Measurements from ENCODE around the gene GABRG3. TPM values are rescaled to one million over a fixed set of nuclear protein-coding genes. Genes with fewer than 3 reads are reported as not detected.
A peak's percentile ranks its signal among the peaks of the same experiment; 100 is the strongest.

Gene GABRG3
- total RNA-seq, 1 donor from 2014 or later = 0.08 TPM

DNA sequence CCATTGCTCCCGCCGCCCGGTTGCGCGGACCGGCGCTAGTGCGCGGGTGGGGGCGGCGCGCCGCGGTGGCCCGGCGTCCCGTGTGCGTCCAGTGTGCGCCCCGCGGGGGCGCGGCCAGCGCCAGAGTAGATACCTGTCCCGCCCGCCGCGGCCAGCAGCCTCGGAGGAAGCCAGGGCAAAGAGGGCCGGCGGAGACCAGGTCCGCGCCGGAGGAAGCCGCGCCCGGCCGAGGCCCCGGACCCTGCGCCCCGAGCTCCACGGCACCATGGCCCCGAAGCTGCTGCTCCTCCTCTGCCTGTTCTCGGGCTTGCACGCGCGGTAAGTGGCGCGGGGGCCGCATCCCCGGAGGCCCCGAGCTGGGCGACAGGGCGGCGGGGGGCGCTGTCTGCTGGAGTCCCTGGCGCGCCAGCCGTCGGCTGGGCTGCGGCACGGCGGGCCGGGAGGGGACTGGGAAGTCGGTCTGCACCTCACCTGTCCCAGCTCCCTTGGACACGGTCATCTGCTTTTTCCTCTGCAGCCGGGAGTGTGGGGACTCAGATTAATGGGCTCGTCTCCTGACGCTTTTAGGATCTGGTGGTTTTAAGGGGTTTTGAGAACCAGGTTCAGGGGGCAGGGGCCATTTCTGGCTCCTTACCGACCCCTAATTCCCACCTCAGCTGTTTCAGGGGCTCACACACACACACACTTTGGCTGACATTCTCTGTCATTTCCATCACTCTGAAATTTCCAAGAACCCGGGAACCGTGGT, 464 bp downstream of the GABRG3 start:
- Histone ChIP-seq H3K27me3 (ENCODE audit: control insufficient read depth, insufficient read depth, low read length) (peaks cover 32% of the 10 kb centered on the region), H3K4me3 (ENCODE audit: low read depth, low read length) (peak overlapping the region; percentile 22), H3K36me3 (ENCODE audit: control insufficient read depth, insufficient read depth, low read length) (no peaks in the 10 kb centered on the region)
- DNase-seq (ENCODE audit: low read depth) = no peak
- TF ChIP-seq, protein P1, sequence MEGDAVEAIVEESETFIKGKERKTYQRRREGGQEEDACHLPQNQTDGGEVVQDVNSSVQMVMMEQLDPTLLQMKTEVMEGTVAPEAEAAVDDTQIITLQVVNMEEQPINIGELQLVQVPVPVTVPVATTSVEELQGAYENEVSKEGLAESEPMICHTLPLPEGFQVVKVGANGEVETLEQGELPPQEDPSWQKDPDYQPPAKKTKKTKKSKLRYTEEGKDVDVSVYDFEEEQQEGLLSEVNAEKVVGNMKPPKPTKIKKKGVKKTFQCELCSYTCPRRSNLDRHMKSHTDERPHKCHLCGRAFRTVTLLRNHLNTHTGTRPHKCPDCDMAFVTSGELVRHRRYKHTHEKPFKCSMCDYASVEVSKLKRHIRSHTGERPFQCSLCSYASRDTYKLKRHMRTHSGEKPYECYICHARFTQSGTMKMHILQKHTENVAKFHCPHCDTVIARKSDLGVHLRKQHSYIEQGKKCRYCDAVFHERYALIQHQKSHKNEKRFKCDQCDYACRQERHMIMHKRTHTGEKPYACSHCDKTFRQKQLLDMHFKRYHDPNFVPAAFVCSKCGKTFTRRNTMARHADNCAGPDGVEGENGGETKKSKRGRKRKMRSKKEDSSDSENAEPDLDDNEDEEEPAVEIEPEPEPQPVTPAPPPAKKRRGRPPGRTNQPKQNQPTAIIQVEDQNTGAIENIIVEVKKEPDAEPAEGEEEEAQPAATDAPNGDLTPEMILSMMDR (IDR thresholded peaks at IDR 0.05; ENCODE audit: insufficient read depth, low read length, poor library complexity, severe bottlenecking) = no peak

DNA sequence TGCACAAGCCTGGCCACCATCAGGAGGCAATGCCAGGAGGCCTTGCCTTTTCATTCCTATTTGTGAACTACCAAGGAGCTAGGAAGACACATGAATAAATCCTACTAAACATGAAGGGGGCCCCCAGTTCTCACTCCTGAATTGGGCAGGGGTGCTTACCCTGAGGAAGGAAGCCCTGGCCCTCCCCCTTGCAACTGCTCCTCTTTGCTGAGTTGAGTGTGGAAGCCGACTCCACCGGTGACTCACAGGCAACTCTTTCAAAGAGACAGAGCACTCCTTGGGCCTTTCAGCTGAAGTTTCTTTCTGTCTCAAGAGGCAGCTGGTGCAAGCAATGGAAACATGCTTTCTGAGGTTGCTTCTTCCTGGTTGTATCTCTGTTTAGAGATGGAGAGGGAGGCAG, 1.7 kb downstream of the GABRG3 start:
- TF ChIP-seq, protein P1 (IDR thresholded peaks at IDR 0.05; ENCODE audit: insufficient read depth, low read length, poor library complexity, severe bottlenecking) = no peak
- peaks cover 30% of the 10 kb centered on the region for H3K27me3 ChIP-seq (ENCODE audit: control insufficient read depth, insufficient read depth, low read length)
- DNase-seq (ENCODE audit: low read depth) = no peak
- H3K36me3 ChIP-seq (ENCODE audit: control insufficient read depth, insufficient read depth, low read length) = no peaks in the 10 kb centered on the region
- H3K4me3 ChIP-seq (ENCODE audit: low read depth, low read length) = no peak overlapping the region

DNA sequence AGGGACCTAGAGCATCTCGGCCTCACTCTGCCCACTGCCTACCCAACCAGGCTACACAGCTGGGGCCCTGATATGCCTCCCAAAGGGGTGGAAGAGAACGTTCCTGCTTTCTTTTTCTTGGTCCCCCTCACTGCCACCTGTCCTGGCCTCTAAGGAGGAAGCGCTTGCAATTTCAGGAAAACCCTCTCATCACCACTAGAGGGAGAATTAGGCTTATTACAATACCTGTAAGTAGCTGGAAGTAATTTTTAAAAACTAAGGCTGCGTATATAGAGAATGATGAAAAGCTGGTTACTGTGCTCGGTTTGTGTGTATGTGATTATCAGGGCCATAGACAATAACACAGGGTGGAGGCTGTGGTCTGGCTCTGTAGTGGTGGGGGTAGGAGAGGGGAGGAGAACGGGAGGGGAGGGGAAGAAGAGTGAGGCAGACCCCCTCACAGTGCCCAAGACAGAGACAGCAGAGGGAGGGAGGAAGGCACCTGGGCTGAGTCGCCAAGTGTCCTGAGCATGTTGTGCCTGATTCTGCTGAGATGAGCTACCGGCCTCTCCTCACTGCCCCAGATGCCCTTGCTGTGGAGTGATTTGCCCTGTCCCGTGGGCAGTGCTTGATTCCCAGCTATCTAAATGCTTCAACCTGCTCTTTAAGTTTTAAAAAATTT, 3.3 kb downstream of the GABRG3 start:
- DNase-seq (ENCODE audit: low read depth) = peak; percentile 1
- Histone ChIP-seq H3K27me3 (ENCODE audit: control insufficient read depth, insufficient read depth, low read length) (peaks cover 27% of the 10 kb centered on the region), H3K4me3 (ENCODE audit: low read depth, low read length) (no peak overlapping the region), H3K36me3 (ENCODE audit: control insufficient read depth, insufficient read depth, low read length) (no peaks in the 10 kb centered on the region)
- TF ChIP-seq, protein P1 (IDR thresholded peaks at IDR 0.05; ENCODE audit: insufficient read depth, low read length, poor library complexity, severe bottlenecking) = peak; percentile 62

DNA sequence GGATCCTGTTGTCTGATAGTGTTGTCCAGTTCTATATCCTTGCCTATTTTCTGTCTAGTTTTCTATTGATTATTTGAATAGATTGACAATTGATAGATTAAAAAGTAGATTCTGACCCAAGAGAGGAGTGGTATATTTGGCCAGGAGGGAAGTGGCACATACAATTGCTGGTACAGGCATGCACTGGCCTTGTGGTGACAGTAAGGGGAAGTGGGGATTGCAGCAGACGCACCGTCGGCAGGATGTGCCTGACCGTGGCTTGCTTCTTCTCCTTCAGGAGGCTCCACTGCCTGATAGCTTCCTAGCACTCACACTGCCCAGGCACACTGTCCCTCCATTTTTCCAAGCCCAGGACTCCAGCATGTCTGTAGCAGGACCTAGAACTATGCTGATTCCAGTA, 10.5 kb downstream of the GABRG3 start:
- no peaks in the 10 kb centered on the region for H3K36me3 ChIP-seq (ENCODE audit: control insufficient read depth, insufficient read depth, low read length)
- TF ChIP-seq, protein P1 (IDR thresholded peaks at IDR 0.05; ENCODE audit: insufficient read depth, low read length, poor library complexity, severe bottlenecking) = no peak
- H3K4me3 ChIP-seq (ENCODE audit: low read depth, low read length) = no peak overlapping the region
- DNase-seq (ENCODE audit: low read depth) = no peak
- no peaks in the 10 kb centered on the region for H3K27me3 ChIP-seq (ENCODE audit: control insufficient read depth, insufficient read depth, low read length)

DNA sequence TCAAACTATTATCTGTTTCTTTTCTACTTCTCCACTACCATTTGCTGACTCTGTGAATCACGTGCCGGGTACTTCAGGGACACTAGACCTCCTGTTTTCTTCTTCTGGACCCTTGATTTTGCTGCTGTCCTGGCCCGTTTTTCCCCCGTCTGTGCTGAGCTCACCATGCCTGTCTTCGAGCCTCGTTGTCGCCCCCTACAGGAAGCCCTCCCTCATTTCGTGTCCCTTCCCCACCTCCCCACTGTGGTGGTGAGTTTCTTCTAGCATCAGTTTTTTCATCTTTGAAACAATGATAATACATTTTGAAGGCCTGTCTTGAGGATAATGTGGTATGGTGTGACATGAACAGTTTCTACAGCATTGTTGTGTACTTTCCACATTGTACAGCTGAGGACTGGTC, 12.8 kb downstream of the GABRG3 start:
- TF ChIP-seq, protein P1 (IDR thresholded peaks at IDR 0.05; ENCODE audit: insufficient read depth, low read length, poor library complexity, severe bottlenecking) = peak; percentile 27
- no peaks in the 10 kb centered on the region for H3K36me3 ChIP-seq (ENCODE audit: control insufficient read depth, insufficient read depth, low read length)
- no peak overlapping the region for H3K4me3 ChIP-seq (ENCODE audit: low read depth, low read length)
- no peak for DNase-seq (ENCODE audit: low read depth)
- H3K27me3 ChIP-seq (ENCODE audit: control insufficient read depth, insufficient read depth, low read length) = no peaks in the 10 kb centered on the region
